Hematopoietic multipotent progenitor cell treated with erythropoietin and hydrocortisone succinate and interleukin-3 and kit ligand, for 6 days (in vitro differentiated cells): ENCODE measurements around the gene TNIP1.

Experiments used
- DNase-seq: peaks from one replicate; pipeline ENCODE4 v3.0.0-alpha.2; 2015

Gene TNIP1

DNA sequence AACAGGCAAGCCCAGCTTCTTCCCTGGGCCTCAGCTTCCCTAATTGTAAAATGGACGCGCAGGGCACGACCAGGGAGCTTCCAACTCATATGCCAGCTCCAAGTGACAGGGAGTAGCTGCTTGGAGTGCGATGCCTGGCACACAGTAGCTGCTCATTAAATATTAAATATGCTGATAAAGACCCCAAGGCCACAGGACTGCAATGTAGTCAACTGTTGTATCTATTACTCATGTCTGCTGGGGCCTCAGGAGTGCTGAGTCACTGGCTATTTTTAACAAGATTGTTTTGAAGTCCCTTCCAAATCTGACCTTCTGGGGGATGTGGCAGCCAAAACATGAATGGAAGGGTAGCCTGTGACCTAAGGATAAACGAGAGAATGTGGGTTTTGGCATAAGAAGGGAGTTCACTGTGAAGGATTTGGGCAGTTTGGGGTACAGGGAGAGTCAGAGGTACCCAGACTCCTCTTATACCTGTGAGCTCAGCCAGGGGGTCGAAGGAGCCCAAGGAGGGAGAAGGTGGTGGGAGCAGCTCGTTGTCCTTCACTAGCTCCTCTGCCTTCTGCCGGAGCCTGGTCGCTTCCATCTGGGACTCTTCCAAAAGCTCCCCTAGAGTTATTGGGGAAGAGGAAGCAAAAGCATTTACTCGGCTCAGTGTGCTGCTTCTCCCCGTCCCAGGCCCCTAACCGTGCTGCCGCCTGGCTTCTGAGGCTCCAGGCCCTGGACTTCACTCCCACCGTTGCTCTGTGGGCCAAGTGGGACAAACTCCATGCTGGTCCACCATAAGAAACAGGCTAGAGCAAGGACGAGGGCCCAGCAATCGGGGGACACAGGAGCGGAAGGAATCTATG, 17.5 kb downstream of the TNIP1 start:
- DNase-seq, result peak; percentile 68

DNA sequence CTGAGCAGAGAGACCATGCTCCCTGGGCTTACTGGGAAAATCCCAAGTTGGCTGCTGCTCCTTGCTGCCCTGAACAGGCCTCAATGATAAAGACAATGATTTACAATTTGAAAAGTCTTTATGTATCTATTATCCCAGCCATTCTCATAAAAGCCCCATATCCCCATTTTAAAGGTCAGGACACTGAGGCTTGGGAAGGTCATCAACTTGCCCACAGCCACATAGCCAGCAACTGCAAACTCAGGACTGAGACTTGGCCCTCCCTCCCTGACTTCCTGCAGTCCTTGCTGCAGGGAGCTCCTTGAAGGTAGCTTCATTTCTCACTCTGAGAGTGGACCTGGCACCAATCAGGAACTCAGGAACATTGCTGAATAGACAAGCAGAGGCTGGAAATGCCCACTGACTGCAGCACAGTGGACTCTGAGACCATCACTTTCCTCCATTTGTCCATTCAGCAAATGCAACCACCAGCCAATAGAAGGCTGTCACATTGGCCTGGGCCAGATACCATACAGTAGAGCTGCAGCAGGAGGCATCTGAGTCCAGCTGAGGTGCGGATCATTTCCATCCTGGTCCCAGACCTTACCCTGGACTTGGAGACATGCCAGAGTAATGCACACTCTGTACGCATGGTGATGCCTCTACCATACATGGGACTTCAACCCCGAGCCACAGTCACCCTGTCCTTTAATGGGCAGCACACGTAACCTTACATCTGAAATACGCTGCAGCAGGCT, 18.3 kb downstream of the TNIP1 start:
- DNase-seq, result no peak

DNA sequence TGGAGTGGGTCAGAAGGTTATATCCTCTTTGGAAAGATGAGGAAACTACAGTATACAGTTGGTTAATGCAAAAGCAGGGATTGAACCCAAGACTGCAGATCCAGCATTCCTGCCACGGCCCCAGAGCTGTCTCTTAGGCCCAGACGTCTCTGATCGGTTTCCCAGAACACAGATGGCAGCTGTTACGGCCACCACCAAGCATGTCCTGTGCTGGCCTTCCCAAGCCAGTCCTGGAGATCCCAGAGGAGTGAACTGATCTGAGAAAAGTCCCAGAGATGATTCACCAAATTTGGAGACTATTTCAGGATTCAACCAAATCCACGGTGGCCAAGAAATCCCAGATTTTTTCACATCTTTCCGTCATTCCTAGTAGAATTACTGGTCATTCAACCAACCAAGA, 20.1 kb downstream of the TNIP1 start:
- no peak for DNase-seq

DNA sequence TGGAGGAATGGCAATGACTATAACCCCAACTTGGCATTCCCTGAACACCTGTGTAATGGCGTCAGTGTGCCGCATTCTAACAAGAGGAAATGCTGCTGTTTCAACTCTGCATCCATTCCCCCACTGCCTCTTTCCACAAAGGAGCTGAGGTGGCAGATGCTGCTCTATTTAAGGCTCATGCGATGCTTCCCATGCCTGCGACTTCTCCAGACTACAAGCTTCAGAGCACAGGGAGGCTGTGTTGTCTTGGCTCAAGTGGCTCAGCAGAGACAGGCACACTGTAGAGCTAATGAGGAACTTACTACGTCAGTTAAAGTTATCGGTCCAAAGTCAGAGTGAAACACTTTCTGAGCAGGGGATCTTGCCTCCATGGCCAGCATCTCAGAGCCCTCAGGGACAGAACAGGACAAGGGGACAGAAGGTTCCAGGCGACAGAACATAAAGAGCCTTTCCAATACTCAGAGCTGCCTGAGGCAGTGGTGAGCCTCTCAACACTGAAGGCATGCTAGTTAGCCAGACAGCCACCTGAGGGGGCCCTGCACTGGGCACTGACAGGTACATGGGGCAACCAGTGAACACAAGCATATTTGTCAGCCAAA, 21.8 kb downstream of the TNIP1 start:
- peak; percentile 49 for DNase-seq

DNA sequence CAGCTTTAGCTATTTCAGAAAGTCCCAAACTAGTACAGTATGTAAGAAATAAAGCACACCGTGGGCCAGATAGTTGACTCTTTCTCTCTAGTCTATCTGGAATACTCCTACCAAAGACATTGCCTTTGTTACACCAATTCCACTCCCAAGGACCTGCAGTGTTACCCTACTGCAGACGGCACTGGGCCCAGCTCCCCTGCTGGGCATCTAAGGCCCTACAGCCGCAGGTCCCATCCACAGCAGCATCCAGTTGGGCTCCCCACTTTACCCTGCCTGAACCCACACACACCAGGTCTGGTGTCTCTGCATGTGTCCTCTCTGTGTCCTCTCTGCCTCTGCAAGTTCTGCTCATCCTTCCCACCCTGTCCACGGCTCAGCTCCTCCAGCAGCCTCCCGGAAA, 22.5 kb downstream of the TNIP1 start:
- DNase-seq, result no peak

DNA sequence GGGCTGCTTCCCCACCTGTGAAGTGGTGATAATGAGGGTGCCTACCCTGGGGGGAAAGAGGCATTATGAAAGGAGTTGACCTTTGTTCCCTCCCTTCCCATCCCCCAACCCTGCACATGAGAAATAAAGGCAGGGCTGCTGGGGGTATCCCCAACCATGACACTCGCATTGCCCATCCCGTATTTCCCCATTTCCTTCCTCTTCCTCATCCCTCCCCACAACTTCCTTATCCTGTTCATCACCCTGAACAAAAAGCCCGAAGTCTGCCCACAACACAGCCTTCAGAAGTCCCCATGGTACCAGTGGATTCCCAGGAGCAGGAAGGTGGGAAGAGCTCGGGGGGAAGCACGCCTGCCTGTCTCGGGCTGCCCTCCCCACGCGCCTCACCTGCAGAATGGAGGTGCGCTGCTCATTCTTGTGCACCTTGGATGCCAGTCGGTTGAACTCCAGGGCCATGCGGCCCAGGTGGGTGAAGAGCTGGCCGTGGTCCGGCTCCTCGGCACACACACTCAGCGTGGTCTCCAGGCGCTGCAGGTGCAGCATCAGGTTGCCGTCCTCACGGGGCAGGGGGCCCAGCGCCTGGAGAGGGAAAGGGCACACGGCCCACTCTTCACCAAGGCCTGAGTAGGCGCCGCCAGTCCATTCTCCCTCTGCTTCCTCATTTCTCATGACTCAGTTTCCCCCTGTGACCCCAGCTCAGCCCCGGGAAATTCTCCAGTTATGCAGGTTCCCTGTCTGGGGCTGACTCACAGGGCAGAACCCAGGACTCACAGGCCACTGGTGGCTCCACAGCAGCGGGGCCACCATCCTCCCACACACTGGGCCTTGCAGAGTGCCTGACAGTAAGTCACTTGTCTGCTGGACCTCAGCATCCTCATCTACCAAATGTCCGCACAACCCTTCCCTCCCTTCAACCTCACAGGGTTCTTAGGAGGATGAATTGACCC, 24.2 kb downstream of the TNIP1 start:
- no peak for DNase-seq

- no peak for DNase-seq
Measured at GRCh38 chr5:151055336-151055735, 25.5 kb downstream of the TNIP1 start.

DNA sequence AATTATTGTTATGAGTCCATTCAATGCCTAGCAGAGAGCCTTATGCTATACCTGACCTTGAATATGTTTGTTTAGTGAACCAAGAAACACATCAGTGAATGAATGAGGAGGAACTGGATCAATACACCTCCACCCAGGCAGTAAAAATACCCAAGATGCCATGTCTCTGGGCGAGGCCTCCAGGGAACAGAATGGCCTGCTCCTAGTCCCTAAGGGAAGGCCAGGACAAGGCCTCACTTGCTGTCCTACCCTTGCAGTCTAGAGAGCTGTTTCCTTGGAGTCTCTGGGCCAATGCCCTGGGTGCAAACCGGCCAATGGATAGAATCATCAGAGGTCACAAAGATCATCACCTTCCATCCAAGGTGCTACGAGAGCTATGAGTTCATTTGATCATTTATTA, 26.1 kb downstream of the TNIP1 start:
- DNase-seq, result no peak

DNA sequence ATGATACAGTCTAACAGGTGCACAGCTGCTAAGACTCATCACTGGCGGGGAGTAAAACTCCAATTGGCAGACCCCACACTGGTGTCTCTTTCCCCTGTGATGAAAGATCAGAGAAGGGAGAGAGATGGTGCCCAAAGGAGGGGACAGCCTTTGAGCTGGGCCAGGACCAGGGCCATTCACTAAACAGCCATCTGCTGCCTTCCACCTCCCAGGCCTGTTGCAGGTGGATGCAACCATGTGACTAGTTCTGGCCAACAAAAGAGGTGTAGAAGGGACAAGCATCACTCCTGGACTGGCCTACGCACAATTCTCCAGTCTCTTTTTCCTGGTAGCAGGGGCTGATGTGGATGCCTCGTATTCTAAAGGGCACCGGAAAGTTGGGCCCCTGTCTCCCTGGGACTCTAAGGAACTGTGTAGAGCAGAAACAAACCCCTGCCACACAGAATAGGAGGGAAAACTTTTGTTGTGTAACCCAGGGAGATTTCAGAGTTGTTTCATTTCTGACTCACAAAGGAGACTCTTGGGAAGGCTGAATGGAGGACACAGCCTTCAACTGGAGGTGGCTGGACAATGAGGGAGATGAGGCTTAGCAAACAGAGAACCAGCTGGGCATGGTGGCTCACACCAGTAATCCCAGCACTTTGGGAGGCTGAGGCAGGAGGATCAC, 26.9 kb downstream of the TNIP1 start:
- no peak for DNase-seq

- DNase-seq, result no peak
Measured at GRCh38 chr5:151052836-151053235, 28.0 kb downstream of the TNIP1 start.

GRCh38 chr5:151051931-151052608, 28.8 kb downstream of the TNIP1 start:
- no peak for DNase-seq

DNA sequence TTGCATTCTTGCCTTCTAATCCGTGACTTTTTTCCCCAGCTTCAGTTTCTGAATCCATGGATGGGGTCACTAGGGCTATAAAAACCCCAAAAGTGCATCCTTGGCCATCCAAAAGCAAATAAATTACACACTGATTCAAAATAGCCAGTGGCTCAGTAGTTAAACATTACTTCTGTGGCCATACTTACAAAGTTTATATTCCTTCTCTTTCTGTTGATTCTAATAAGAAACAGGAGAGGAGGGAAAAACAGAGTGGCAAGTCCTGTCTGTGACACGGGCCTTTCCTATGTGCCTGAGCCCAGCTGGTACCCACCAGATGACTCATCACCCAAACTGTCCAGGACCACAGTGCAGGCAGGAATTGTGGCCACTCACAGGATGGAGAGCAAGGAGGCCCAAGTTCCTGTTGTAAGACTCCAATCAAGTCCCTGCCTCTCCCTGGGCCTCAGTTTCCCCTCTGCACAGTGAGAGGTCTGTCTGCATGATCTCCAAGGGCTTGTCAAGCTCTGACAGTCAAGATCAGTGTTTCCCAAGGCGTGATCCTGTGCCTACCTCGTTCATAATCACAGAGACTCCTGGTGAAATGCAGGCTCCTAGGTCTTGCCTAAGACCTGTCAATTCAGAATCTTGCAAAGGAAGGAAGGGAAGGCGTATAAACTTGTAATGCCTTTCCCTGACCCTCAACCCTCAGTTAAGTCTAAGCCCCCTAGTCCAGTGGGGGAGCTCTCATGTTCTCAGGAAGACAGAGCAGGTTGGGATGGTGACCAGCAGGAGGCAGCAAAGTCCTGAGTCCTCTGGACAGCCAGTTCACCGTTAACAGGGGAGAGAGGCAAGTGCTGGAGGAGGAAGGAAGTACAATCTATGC, 29.5 kb downstream of the TNIP1 start:
- DNase-seq, result peak; percentile 94

GRCh38 chr5:151048526-151048925, 32.3 kb downstream of the TNIP1 start:
- no peak for DNase-seq

- DNase-seq, result peak; percentile 69
Measured at GRCh38 chr5:151047814-151048425, 32.9 kb downstream of the TNIP1 start.

DNA sequence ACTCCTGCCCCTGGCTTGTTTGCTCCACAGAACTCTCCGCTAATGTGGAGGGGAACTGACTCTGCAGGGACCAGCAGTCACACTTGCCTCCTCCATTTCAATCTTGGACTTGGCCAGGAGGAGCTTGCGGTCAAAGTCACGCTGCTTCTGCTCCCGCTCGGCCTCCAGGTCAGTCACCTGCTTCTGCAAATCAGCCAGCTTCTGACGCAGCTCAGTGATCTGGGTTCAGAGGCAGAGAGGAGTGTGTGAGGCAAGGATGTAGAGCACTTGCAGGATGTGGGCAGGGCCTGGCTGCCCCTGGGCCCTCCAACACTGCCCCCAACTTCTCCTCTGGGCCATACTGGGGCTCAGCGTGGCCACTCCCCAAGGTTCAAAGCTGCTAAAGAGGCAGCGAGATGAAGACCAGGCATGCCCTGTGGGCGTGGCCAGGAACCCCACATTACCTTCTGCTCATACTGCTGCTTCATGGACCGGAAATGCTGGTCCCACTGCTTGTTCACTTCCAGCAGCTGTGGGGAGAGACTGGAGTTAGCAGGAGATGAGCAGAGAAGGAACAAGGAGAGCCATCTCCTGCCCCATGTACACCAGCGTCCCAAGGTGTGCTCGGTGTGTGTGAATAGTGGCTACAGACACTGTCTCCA, 38.3 kb downstream of the TNIP1 start:
- no peak for DNase-seq

GRCh38 chr5:151041577-151042268, 39.1 kb downstream of the TNIP1 start:
- no peak for DNase-seq

GRCh38 chr5:151040211-151040747, 40.6 kb downstream of the TNIP1 start:
- no peak for DNase-seq

- DNase-seq, result no peak
Measured at GRCh38 chr5:151039665-151040064, 41.2 kb downstream of the TNIP1 start.

DNA sequence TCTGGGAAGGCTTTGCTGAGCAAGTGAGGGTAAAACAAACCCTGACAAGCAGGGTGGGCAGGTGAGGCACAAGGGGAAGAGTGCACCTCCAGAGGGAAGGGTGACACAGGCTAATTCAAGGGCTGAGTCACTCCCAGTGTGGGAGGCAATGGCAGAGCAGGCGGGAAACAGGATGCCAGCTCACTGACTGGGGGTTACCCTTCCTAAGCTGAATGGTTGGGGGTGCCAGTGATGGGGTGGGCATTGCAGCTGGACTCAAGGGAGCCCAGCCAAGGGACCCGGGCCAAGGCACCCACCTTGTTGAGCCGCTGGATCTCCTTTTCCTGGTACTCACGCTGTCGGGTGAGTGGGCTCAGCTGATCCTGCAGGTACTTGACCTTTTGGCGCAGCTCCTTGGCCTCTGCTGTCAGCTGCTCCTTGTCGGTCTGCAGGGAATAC, 42.0 kb downstream of the TNIP1 start:
- DNase-seq, result no peak
